ENCODE results near the gene CLSTN2. TPM values are rescaled to one million over a fixed set of nuclear protein-coding genes. Genes with fewer than 3 reads are reported as not detected.

CLSTN2 gene
- total RNA-seq, 1 donor from 2014 or later: 16.0 TPM

GRCh38 chr3:140552403-140552802, 617.4 kb downstream of the CLSTN2 start:
- no peak for TF ChIP-seq POLR2A (IDR thresholded peaks at IDR 0.05)
- no peak for TF ChIP-seq CTCF (IDR thresholded peaks at IDR 0.05)
- no peak for TF ChIP-seq POLR2AphosphoS5 (IDR thresholded peaks at IDR 0.05; ENCODE audit: insufficient read depth in 1 of 2, low read depth in 1 of 2)
- no peak for DNase-seq (ENCODE audit: extremely low spot score in 2 of 2)
- no peaks in the 10 kb centered on the region for H3K36me3 ChIP-seq
- H3K27me3 ChIP-seq: no peaks in the 10 kb centered on the region
- no peaks in the 10 kb centered on the region for H3K4me1 ChIP-seq
- no peak overlapping the region for H3K27ac ChIP-seq
- no peak overlapping the region for H3K4me3 ChIP-seq
- no peaks in the 10 kb centered on the region for H3K9me3 ChIP-seq
- intact Hi-C loops (cut with DNase I): no loop called here

- Histone ChIP-seq H3K4me3 (no peak overlapping the region), H3K4me1 (no peaks in the 10 kb centered on the region), H3K27ac (no peak overlapping the region), H3K36me3 (no peaks in the 10 kb centered on the region), H3K9me3 (no peaks in the 10 kb centered on the region), H3K27me3 (no peaks in the 10 kb centered on the region)
- DNase-seq (ENCODE audit: extremely low spot score in 2 of 2): no peak
- TF ChIP-seq CTCF (IDR thresholded peaks at IDR 0.05) (no peak), POLR2AphosphoS5 (IDR thresholded peaks at IDR 0.05; ENCODE audit: insufficient read depth in 1 of 2, low read depth in 1 of 2) (no peak), POLR2A (IDR thresholded peaks at IDR 0.05) (no peak)
- intact Hi-C loops (cut with DNase I): no loop called here
Measured at GRCh38 chr3:140552898-140553297, 617.9 kb downstream of the CLSTN2 start.

GRCh38 chr3:140553591-140553990, 618.6 kb downstream of the CLSTN2 start:
- intact Hi-C loops (cut with DNase I): no loop called here
- Histone ChIP-seq H3K36me3 (no peaks in the 10 kb centered on the region), H3K4me1 (no peaks in the 10 kb centered on the region), H3K27ac (no peak overlapping the region), H3K4me3 (no peak overlapping the region), H3K9me3 (no peaks in the 10 kb centered on the region), H3K27me3 (no peaks in the 10 kb centered on the region)
- TF ChIP-seq CTCF (IDR thresholded peaks at IDR 0.05) (no peak), POLR2AphosphoS5 (IDR thresholded peaks at IDR 0.05; ENCODE audit: insufficient read depth in 1 of 2, low read depth in 1 of 2) (no peak), POLR2A (IDR thresholded peaks at IDR 0.05) (no peak)
- DNase-seq (ENCODE audit: extremely low spot score in 2 of 2): no peak

GRCh38 chr3:140555666-140556065, 620.7 kb downstream of the CLSTN2 start:
- no peak for DNase-seq (ENCODE audit: extremely low spot score in 2 of 2)
- intact Hi-C loops (cut with DNase I): no loop called here

GRCh38 chr3:140557476-140557875, 622.5 kb downstream of the CLSTN2 start:
- no peak overlapping the region for H3K4me3 ChIP-seq
- TF ChIP-seq POLR2A (IDR thresholded peaks at IDR 0.05): no peak
- TF ChIP-seq POLR2AphosphoS5 (IDR thresholded peaks at IDR 0.05; ENCODE audit: insufficient read depth in 1 of 2, low read depth in 1 of 2): no peak
- TF ChIP-seq CTCF (IDR thresholded peaks at IDR 0.05): no peak
- no peak for DNase-seq (ENCODE audit: extremely low spot score in 2 of 2)
- no peaks in the 10 kb centered on the region for H3K9me3 ChIP-seq
- no peaks in the 10 kb centered on the region for H3K36me3 ChIP-seq
- no peaks in the 10 kb centered on the region for H3K27me3 ChIP-seq
- no peak overlapping the region for H3K27ac ChIP-seq
- no peaks in the 10 kb centered on the region for H3K4me1 ChIP-seq
- intact Hi-C loops (cut with DNase I): no loop called here

More at GRCh38 chr3:140555666-140556065, 620.7 kb downstream of the CLSTN2 start:
- H3K9me3 ChIP-seq: no peaks in the 10 kb centered on the region
- no peaks in the 10 kb centered on the region for H3K4me1 ChIP-seq
- no peak overlapping the region for H3K4me3 ChIP-seq
- no peaks in the 10 kb centered on the region for H3K27me3 ChIP-seq
- H3K36me3 ChIP-seq: no peaks in the 10 kb centered on the region
- TF ChIP-seq POLR2A (IDR thresholded peaks at IDR 0.05): no peak
- no peak overlapping the region for H3K27ac ChIP-seq

GRCh38 chr3:140559546-140559945, 624.6 kb downstream of the CLSTN2 start:
- intact Hi-C loops (cut with DNase I): no loop called here
- Histone ChIP-seq H3K9me3 (no peaks in the 10 kb centered on the region), H3K27me3 (no peaks in the 10 kb centered on the region), H3K4me3 (no peak overlapping the region), H3K27ac (no peak overlapping the region), H3K36me3 (no peaks in the 10 kb centered on the region), H3K4me1 (no peaks in the 10 kb centered on the region)
- no peak for TF ChIP-seq POLR2AphosphoS5 (IDR thresholded peaks at IDR 0.05; ENCODE audit: insufficient read depth in 1 of 2, low read depth in 1 of 2)
- no peak for DNase-seq (ENCODE audit: extremely low spot score in 2 of 2)

Data from vagina (tissue), 2 donors.